ENCODE data around the gene MPDU1.

DNA sequence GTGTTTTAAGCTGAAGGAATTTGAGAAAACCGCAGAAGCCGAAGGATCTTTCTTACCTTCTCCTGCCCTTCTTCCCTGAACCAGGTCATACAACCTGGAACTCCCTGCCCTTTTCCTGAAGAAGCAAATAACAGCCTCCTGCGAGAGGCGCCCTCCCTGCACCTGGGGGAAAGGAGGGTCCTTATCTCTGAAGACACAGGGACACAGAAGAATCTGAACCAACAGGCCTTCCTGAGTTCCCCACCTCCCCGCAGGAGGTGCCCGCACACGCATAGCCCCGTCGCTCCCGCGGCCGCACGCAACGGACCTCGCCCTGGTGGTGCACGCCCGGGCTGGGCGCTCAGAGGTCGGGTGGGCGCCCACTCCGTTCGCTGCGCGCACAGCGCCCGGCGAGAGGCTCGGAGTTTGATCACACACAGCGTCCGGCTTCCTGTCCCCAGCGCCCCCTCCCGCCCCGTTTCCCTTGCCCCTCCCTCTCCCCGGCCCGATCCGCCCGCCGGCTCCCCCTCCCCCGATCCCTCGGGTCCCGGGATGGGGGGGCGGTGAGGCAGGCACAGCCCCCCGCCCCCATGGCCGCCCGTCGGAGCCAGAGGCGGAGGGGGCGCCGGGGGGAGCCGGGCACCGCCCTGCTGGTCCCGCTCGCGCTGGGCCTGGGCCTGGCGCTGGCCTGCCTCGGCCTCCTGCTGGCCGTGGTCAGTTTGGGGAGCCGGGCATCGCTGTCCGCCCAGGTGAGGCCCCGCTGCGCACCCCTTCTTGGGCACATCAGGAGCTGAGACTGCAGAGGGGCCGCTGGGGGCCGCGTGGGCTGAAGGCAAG is 34.9 kb upstream of the MPDU1 start, which contains the start of gene TNFSF12:
- TF ChIP-seq, protein P1, sequence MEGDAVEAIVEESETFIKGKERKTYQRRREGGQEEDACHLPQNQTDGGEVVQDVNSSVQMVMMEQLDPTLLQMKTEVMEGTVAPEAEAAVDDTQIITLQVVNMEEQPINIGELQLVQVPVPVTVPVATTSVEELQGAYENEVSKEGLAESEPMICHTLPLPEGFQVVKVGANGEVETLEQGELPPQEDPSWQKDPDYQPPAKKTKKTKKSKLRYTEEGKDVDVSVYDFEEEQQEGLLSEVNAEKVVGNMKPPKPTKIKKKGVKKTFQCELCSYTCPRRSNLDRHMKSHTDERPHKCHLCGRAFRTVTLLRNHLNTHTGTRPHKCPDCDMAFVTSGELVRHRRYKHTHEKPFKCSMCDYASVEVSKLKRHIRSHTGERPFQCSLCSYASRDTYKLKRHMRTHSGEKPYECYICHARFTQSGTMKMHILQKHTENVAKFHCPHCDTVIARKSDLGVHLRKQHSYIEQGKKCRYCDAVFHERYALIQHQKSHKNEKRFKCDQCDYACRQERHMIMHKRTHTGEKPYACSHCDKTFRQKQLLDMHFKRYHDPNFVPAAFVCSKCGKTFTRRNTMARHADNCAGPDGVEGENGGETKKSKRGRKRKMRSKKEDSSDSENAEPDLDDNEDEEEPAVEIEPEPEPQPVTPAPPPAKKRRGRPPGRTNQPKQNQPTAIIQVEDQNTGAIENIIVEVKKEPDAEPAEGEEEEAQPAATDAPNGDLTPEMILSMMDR (IDR thresholded peaks at IDR 0.05; ENCODE audit: poor library complexity), result no peak
- TF ChIP-seq EZH2 (IDR thresholded peaks at IDR 0.05; ENCODE audit: borderline replicate concordance), result no peak

All from hepatocyte (in vitro differentiated cells).